Activated CD8-positive, alpha-beta memory T cell treated with anti-CD3 and anti-CD28 coated beads, Interleukin-2, amount 10 ng/mL, durations not matched to agents 7 days and 5 days (primary cell): ENCODE measurements around the gene PANX3. TPM values are rescaled to one million over a fixed set of nuclear protein-coding genes. Genes with fewer than 3 reads are reported as not detected.
"Not testable (repeated sequence)": the region's sequence is repeated elsewhere in the genome, so short reads cannot be mapped to it uniquely, and the experiment has no call there.

Source experiments
- ATAC-seq: fragments of 150-1000 bp; cut with Tn5 transposase; one replicate; pipeline ENCODE4 v1.10.0; 2021; ENCODE audit warnings: moderate library complexity
- CTCF ChIA-PET: fragments of 350-600 bp; sonication (Branson Sonifier 250); formaldehyde crosslinking; loops from one replicate; lab custom pipeline; 2021; ENCODE audit warnings: antibody characterized with exemption; lab: Charles Lee
- DNase-seq: peaks from one replicate; pipeline ENCODE4 v3.0.0-alpha.2; 2020
- H3K27ac Mint-ChIP-seq: one replicate; pipeline ENCODE4 v1.8.0; 2021; ENCODE audit warnings: mild to moderate bottlenecking, mixed read lengths
- H3K27me3 Mint-ChIP-seq: one replicate; pipeline ENCODE4 v1.8.0; 2021; ENCODE audit warnings: mixed read lengths
- H3K36me3 Mint-ChIP-seq: one replicate; pipeline ENCODE4 v1.8.0; 2021; ENCODE audit warnings: mild to moderate bottlenecking, mixed read lengths
- H3K4me1 Mint-ChIP-seq: one replicate; pipeline ENCODE4 v1.8.0; 2021; ENCODE audit warnings: mixed read lengths
- H3K4me3 Mint-ChIP-seq: one replicate; pipeline ENCODE4 v1.8.0; 2021; ENCODE audit warnings: mild to moderate bottlenecking, moderate library complexity, mixed read lengths
- H3K9me3 Mint-ChIP-seq: one replicate; pipeline ENCODE4 v1.8.0; 2022; ENCODE audit warnings: low read depth, mixed read lengths
- total RNA-seq, 2 experiments: library from RNA; stranded (reverse); gene quantifications; one replicate each; pipeline ENCODE4 v1.2.3, GENCODE V29; 2021

PANX3 gene
- total RNA-seq, 2 experiments from 2014 or later: not detected

DNA sequence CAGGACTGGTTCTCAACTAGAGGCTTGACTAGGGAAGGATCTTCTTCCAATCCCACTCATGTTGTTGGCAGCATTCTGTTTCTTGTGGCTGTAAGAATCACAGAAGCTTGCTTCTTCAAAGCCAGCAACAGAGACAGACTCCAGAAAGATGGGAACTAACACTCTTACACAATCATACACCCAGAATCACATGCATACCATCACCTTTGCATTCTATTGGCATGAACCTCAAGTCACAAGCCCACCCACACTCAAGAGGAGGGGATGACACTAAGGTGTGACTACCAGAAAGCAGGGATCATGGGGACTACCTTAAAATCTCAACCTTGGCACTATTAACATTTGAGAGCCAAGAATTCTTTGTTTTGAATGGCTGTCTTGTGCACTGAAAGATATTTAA lies 13.6 kb upstream of the PANX3 start:
- no peaks in the 10 kb centered on the region for H3K4me1 Mint-ChIP-seq
- H3K4me3 Mint-ChIP-seq: no peak overlapping the region
- H3K27ac Mint-ChIP-seq: no peak overlapping the region
- no peak for ATAC-seq
- H3K36me3 Mint-ChIP-seq: no peaks in the 10 kb centered on the region
- CTCF ChIA-PET: no interaction called here
- H3K27me3 Mint-ChIP-seq: peaks cover 31% of the 10 kb centered on the region
- no peaks in the 10 kb centered on the region for H3K9me3 Mint-ChIP-seq
- DNase-seq: no peak

DNA sequence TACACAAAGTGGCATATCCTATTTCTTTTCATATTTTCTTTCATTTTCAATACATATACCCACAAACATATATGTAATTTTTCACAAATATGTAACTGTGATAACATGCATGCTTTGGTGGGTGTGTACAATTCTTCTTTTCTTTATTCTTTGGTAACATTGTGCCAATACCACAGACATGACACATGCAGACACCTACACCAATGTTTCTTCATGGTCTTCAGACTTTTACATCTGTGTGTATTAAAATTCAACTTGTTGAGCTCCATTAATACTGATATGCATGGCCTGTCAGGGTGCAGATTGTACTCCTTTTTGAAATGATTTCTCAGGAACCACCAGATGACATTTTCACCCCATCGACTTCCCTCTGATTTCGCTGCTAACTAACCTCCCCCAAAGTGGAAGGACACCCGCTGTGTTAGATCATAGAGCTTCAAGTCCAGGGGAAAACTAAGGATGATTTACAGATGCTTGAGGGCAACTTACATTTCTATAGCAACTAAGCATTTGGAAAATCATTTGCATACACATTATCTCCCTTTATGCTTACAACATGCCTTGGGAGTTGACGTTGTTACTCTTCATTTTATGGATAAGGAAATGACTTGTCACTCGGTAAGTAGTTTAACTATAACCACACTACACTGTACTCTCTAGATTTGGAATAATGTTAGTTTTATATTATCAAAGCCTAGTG lies 10.5 kb upstream of the PANX3 start:
- Mint-ChIP-seq H3K27me3 (peaks cover 25% of the 10 kb centered on the region), H3K9me3 (no peaks in the 10 kb centered on the region), H3K36me3 (no peaks in the 10 kb centered on the region), H3K4me3 (no peak overlapping the region), H3K4me1 (peaks cover 1% of the 10 kb centered on the region), H3K27ac (no peak overlapping the region)
- DNase-seq: no peak
- ATAC-seq: no peak
- CTCF ChIA-PET: no interaction called here

DNA sequence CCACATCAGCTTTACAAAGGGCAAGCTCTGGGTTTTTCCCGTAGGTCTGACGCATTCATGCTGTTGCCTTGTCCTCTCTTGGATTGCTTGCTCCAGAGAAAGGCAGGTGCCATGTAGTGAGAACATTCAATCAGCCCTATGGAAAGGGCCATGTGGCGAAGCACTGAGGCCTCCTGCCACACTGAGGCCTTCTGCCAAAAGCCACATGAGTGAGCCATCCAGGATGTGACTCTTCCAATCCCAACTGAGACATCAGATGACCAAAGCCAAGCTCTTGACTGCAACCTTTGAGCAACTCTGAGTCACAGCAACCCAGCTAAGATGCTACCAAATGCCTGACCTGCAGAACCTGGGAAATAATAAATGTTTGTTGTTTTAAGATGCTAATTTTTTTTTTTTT lies 9.0 kb upstream of the PANX3 start:
- ATAC-seq: no peak
- Mint-ChIP-seq H3K27me3 (peaks cover 15% of the 10 kb centered on the region), H3K4me3 (no peak overlapping the region), H3K27ac (no peak overlapping the region), H3K9me3 (no peaks in the 10 kb centered on the region), H3K36me3 (no peaks in the 10 kb centered on the region), H3K4me1 (peaks cover 3% of the 10 kb centered on the region)
- CTCF ChIA-PET: no interaction called here
- DNase-seq: no peak

DNA sequence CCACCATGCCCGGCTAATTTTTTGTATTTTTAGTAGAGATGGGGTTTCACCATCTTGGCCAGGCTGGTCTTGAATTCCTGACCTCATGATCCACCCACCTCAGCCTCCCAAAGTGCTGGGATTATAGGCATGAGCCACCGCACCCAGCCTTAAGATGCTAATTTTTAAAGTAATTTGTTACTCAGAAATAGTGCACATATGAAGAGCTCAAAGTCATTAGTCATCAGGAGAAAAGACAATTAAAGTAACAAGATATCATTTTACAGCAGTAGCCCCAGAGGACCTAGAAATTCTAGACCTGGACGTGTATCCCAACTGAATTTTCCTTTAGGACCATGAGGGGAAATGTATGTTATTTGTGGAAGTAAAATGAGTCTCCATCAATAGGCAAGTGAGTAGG lies 8.5 kb upstream of the PANX3 start:
- H3K4me3 Mint-ChIP-seq, H3K4me1 Mint-ChIP-seq, H3K9me3 Mint-ChIP-seq, H3K27ac Mint-ChIP-seq, CTCF ChIA-PET, DNase-seq, H3K36me3 Mint-ChIP-seq, ATAC-seq: not testable (repeated sequence)
- H3K27me3 Mint-ChIP-seq: peaks cover 10% of the 10 kb centered on the region

DNA sequence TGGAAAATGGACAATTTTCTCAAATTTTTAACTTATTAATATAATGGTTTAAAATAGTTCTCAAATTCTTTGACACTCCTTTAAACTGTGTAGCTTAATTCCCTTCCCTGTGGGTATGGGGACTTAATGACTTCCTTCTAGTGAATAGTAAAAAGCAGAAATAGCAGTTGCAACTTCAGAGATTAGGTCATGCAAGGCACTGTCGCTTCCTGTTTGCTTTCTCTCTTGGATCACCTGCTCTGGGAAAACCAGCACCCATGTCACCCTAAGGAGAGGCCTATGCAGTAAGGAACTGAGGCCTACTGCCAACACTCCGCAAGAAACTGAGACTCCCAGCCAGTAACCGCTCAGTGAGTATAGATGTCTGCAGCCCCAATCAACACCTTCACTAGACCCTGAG lies 5.5 kb upstream of the PANX3 start:
- Mint-ChIP-seq H3K27me3 (peaks cover 5% of the 10 kb centered on the region), H3K36me3 (no peaks in the 10 kb centered on the region), H3K27ac (no peak overlapping the region), H3K4me3 (no peak overlapping the region), H3K9me3 (no peaks in the 10 kb centered on the region), H3K4me1 (peaks cover 3% of the 10 kb centered on the region)
- ATAC-seq (no peak), DNase-seq (no peak)
- CTCF ChIA-PET: no interaction called here

DNA sequence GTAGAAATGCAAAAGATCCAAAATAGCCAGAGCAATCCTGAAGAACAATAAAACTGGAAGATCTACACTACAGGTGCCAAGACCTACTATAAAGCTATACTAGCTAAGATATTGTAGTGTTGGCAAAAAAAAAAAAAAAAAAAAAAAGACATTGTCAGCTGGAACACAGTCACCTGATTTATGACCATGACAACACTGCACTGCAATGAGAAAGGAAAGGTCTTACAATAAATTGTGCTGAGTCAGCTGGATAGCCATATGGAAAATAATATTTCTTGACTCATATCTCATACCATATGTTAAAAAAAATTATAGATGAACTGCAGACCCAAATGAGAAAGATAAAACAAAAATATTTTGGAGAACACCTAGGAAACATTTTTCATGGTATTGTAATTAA lies 3.1 kb upstream of the PANX3 start:
- H3K4me1 Mint-ChIP-seq: peaks cover 18% of the 10 kb centered on the region
- H3K27ac Mint-ChIP-seq: no peak overlapping the region
- DNase-seq (no peak), ATAC-seq (no peak)
- CTCF ChIA-PET: no interaction called here
- no peak overlapping the region for H3K4me3 Mint-ChIP-seq
- H3K9me3 Mint-ChIP-seq: no peaks in the 10 kb centered on the region
- no peaks in the 10 kb centered on the region for H3K36me3 Mint-ChIP-seq
- H3K27me3 Mint-ChIP-seq: peaks cover 2% of the 10 kb centered on the region

DNA sequence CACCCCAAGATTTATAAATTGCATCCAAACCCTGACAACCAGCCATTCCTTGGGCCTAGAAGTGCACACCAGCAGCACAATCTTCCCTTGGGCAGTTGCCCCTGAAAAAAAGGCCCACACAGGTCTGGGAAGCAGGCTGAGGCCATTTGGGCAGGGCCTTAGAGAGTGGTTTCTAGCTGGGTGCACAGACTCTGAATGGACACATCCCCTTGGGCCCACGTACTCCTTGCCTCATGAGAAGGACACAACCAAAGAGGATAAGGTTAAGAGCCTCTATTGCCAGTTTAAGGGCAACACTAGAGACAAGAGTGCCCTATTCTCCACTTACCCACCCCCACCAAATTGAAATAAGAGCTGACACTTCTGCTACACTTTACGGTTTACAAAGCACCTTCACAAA lies 933 bp upstream of the PANX3 start:
- no peak for DNase-seq
- no peak overlapping the region for H3K27ac Mint-ChIP-seq
- CTCF ChIA-PET: interaction anchor here (0.7 to 1.9 kb wide), 2 partner anchors 10 to 33 kb away, joined by 3 to 5 read pairs; no protein-coding TSS in a partner anchor
- no peak overlapping the region for H3K4me3 Mint-ChIP-seq
- H3K9me3 Mint-ChIP-seq: no peaks in the 10 kb centered on the region
- H3K36me3 Mint-ChIP-seq: no peaks in the 10 kb centered on the region
- no peak for ATAC-seq
- peaks cover 18% of the 10 kb centered on the region for H3K4me1 Mint-ChIP-seq
- H3K27me3 Mint-ChIP-seq: peaks cover 6% of the 10 kb centered on the region

DNA sequence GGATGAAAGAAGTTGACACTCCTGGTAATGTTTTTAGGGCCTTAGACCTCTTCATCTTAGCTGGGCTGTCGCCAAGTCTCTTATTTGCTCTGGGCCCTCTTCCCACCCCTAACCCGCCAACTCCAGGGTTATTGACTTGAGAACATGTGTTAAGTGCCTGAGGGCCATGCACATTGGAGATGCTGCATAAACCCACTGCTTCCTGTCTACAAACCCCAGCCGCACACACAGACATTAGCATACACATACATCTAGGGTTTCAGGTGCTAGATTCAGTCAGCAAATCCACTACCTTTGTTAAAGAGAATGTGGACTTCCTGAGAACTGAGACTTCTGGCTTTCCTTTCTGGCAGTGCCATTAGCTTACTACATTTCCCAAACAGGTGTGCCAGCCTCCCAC lies 817 bp downstream of the PANX3 start:
- Mint-ChIP-seq H3K9me3 (no peaks in the 10 kb centered on the region), H3K4me1 (peaks cover 15% of the 10 kb centered on the region), H3K27me3 (peaks cover 5% of the 10 kb centered on the region), H3K27ac (no peak overlapping the region), H3K4me3 (no peak overlapping the region), H3K36me3 (no peaks in the 10 kb centered on the region)
- peak; percentile 87 for ATAC-seq
- DNase-seq: peak; percentile 74
- CTCF ChIA-PET: interaction anchor here (1.9 kb wide), 1 partner anchor 8 kb away, joined by 5 read pairs; no protein-coding TSS in a partner anchor

DNA sequence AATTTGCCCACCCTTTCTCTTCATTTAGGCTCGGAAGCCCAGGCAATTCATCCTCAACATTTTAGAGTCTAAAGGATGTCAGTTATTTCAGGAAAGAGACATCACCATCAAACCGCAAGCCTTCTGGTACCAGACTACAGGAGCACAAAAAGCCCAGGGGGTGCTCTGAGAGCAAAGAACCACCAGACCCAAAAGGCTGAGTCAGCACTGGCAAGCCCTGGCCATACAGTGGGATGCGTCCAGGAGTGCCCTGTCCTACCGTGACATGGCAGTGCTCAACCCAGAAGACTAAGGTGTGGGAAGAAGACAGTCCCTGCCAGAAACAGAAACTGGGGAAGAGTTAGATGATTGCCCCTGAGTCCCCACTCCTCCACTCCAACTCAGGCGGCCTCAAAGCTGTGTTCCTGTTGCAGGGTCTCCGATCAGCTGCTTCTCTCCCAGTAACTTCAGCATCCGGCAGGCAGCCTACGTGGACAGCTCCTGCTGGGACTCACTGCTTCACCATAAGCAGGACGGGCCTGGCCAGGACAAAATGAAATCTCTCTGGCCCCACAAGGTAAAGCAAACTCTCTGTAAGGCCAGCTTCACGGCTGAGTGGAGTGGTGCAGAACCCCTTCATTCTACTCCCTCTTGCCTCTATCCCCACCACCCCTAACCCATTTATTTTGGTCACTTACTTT lies 1.5 kb downstream of the PANX3 start:
- H3K4me1 Mint-ChIP-seq: peaks cover 15% of the 10 kb centered on the region
- H3K27ac Mint-ChIP-seq: no peak overlapping the region
- ATAC-seq: no peak
- H3K27me3 Mint-ChIP-seq: peaks cover 4% of the 10 kb centered on the region
- H3K36me3 Mint-ChIP-seq: no peaks in the 10 kb centered on the region
- no peak for DNase-seq
- H3K9me3 Mint-ChIP-seq: no peaks in the 10 kb centered on the region
- CTCF ChIA-PET: no interaction called here
- H3K4me3 Mint-ChIP-seq: no peak overlapping the region

DNA sequence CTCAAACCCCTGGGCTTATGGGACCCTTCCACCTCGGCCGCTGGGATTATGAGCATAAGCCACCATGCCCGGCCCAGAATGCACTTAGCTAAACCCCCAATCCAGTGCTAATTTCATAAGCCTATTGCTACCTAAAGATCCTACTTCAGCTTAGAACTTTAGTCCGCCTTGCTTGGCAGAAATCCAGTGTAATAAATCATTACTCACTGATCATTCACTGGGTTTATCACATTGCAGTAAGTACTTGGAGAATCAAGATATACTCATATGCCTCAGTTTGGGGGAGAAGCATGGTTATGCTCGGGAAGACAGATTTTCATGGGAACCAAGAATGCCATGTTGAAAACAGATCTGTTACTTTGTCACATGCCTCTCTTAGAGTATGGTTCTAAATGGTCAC lies 7.6 kb downstream of the PANX3 start:
- no peak for ATAC-seq

DNA sequence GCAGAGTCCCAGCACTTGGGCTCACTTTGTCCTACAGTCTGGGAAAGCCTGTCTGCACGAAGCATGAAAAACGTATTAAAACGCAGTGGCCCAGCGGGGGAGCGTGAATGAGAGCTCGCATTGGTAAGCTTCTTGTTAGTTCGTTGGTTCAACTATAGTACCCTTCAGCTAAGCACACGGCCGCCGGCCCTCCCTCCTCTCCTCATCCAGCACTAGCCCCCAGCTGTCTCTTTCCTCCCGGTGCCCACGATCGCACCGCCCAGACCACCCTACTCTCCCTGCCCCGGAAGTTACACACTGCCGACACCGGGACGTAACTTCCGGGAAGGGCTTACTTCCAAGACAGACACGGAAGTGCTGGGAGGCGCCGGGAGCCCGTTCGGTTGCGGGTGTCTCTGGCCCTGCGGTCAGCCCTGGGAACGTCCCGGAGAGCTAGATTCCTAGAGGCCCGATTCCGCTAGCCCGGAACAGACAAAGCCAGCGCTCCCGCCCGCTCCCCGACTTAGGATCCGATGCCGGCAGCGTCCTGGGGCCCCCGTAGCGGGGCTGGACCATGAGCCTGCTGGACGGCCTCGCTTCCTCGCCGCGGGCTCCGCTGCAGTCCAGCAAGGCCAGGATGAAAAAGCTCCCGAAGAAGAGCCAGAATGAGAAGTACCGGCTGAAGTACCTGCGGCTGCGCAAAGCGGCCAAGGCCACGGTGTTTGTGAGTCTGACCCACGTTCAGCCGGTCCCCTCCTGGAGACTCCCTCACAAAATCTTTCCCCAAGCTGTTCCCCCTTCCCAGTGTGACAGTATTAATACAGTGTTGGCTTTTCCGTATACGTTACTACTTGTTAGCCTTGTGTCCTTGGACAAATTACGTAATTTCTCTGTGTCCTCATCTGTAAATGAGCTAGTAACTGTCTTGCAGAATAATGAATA lies 11.6 kb downstream of the PANX3 start, which contains the start of gene TBRG1:
Gene TBRG1, plus strand, starts transcription at position 334 of the 921 bp plus-strand sequence. Its CDS starts 220 bp downstream, at position 554.
- H3K4me1 Mint-ChIP-seq: peaks cover 27% of the 10 kb centered on the region
- H3K4me3 Mint-ChIP-seq: peak within 1 kb of the TSS; percentile 80
- H3K36me3 Mint-ChIP-seq: peaks cover 23% of the 10 kb centered on the region
- no peaks in the 10 kb centered on the region for H3K9me3 Mint-ChIP-seq
- CTCF ChIA-PET: interaction anchor here (0.9 to 1.8 kb wide), 6 partner anchors 47 to 215 kb away, joined by 3 to 8 read pairs (median 4); no protein-coding TSS in a partner anchor
- DNase-seq (peak; percentile 90), ATAC-seq (peak; percentile 99)
- peak within 1 kb of the TSS; percentile 81 for H3K27ac Mint-ChIP-seq
- peaks cover 10% of the 10 kb centered on the region for H3K27me3 Mint-ChIP-seq

More for the DNA sequence above, 7.6 kb downstream of the PANX3 start:
- CTCF ChIA-PET: no interaction called here
- Mint-ChIP-seq H3K4me3 (no peak overlapping the region), H3K9me3 (no peaks in the 10 kb centered on the region), H3K27me3 (peaks cover 11% of the 10 kb centered on the region), H3K4me1 (peaks cover 7% of the 10 kb centered on the region), H3K36me3 (peaks cover 1% of the 10 kb centered on the region), H3K27ac (no peak overlapping the region)
- no peak for DNase-seq

DNA sequence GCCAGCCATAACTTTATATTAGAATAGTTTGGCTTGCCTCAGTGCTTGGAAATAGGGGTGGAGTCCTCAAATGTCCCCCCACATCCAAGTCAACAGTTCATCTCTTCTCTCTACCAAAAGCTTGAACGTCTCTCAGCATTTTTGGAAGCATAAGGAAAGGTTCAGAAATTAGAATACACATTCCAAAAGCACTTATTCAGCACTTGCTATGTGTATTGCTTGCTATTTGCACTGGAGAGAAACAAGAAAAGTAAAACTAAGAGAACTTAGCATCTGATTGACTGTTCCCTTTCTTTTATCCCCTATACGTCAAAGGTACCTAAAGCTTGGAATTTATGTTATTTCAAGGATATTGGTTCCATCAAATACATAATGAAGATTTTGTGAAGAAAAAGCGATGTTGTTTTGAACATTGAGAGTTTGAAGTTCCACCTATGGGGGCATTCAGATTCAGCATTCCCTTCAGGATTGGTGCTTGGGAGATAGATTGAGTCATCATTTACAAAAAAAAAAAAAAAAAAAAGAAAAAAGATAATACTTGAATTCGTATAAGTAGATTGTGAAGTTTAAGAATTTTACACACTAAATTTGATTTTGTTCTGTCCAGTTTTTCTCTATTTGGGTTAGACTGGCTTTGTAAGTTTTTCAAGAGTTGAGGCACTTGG lies 12.8 kb downstream of the PANX3 start:
- ATAC-seq (no peak), DNase-seq (no peak)
- Mint-ChIP-seq H3K36me3 (peaks cover 27% of the 10 kb centered on the region), H3K4me3 (peak overlapping the region; percentile 80), H3K27me3 (peaks cover 10% of the 10 kb centered on the region), H3K27ac (peak overlapping the region; percentile 81), H3K4me1 (peaks cover 30% of the 10 kb centered on the region), H3K9me3 (no peaks in the 10 kb centered on the region)
- CTCF ChIA-PET: interaction anchor here (1.2 to 1.8 kb wide), 5 partner anchors 20 to 214 kb away, joined by 4 to 8 read pairs (median 5); no protein-coding TSS in a partner anchor
